ENCODE data around the gene RELN.

Gene RELN

DNA sequence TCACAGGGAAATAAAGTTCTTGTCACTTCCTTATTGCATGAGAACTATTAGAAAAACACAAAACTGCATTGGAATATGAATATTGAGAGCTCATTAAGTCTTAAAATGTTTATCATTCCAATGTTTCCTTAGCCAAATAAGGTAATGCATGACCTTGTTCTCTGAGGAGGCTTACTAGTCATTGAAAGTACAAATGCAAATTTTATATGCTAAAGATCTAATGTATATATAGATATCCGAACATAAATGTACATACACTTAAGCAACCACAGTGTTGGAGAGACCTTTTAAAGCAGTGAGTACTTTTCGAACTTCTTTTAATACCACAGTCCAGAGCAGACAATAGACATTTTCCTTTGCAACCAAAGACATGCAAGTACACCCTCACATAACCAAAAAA, 96.1 kb downstream of the RELN start:
- no peak for DNase-seq (ENCODE audit: low read depth)

DNA sequence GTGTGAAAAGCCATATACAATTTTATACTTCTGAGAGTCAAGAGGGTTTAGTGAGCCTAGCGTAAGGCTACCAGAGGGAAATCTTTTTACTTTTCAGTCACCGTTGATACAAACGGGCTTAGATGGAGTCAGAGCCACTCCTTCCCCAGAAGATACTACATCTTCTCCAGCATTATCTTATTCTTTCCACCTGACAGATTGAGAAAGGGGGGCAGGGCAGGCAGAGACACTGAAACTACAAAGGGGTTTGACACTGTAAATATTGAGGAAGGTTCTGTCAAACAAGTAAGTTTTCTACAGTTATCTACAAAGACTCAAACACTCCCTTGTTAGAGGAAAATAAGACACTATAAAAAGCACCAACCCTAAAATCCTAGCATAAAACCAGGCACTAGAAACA, 100.0 kb downstream of the RELN start:
- DNase-seq (ENCODE audit: low read depth): no peak

DNA sequence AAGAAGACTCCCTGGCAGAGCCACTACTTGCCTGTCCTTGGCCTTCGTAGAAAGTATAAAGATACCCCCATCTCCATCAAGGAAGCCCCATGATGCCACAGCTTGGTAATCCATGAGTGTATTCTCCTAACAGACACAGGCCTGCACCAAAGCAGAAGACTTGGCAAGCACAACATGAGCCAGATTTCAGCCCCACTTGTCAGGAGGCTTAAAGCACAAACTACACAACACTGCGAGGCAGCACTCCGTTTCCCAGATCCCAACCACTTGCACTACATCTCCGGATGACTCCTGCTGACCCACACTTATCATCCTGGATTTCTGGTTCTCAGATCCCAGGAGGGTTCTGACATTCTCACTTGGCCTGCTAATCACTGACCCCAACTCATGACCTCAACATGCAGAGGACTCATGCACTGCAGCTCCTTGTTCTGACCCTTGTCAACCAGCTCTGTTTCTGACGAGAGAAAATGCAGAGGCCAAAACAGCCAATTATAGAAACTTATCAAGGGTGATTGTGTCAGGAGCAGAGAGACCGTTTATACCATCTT, 100.8 kb downstream of the RELN start:
- DNase-seq (ENCODE audit: low read depth): no peak

DNA sequence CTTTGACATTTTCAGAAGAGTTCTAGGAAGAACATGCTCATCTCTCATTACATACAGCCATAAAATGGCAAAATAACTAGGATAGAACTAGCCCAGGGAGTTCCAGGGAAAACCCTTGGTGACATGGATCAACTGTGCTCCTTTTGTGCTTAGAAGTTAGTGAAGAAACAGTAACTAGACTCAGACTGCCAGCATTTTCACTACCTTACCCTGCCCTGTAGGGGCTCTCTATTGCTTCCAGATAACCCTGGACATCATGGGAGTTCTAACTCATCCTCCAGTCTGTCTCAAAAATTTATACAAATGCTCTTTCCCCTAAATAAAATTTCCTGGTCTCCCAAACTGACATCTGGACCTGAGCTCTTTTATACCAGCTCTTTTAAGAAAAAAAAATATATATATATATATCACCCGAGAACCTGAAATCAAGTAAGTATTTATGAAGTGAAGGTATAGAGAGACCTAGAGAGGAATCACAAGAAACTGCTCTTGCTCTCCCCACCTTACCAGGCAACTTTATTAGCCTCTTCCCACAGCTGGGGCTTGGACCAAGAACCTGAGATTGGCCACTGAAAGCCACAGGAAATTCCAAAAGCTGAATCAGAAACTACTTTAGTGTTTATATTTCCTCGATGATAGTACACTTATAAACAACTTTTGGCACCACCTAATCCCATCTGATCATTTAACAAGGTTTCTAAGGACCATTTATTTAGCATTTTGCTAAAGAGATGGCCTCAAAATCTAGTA, 101.4 kb downstream of the RELN start:
- DNase-seq (ENCODE audit: low read depth): no peak

DNA sequence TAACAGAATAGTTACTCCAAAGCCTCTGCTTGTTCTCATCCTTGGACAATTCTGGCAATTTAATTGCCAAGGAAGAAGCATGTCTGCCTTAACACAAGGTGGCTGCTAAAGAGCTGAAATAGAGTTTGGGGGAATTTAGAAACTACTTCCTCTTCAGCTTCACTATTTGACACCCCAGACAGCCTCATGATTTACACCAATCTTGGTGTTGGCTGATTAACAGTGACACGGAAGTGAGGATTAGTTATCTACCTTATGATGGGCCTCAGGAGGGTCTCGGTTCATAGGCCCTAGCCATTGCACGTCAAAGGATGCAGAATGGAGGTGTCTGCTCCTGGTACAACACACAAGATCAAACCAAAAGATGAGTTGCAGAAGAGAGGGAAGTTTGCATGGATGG, 102.4 kb downstream of the RELN start:
- DNase-seq (ENCODE audit: low read depth): no peak

DNA sequence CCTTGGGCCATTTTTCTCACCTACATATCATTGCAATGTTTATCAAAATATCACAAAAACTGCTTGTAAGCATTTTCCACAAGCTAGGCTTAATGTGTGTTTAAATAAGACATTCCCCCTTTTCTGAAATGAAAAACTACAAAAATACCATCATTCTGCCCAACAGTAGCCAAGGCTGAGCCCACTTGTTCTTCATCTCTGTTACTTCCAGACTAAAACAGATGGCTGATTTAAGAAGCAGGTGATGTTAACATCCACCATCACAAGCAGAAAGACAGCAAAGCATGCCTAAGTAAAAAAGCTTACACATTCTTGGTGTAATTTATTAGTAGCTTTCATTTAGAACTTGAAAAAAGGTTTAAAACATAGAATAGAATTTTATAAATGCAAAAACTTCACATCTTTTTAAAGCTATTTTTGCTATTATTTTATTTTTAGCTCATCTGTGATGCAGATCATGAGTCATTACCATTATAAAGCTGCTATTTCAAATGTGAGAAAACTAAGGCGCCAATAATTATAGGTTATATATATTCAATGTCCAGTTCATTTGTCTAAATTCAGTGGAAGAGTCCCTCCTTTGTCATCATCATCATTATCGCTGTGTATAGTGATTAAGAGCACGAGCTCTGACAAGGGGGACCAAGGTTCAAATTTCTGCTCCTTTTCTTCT, 109.4 kb downstream of the RELN start:
- DNase-seq (ENCODE audit: low read depth): no peak

DNA sequence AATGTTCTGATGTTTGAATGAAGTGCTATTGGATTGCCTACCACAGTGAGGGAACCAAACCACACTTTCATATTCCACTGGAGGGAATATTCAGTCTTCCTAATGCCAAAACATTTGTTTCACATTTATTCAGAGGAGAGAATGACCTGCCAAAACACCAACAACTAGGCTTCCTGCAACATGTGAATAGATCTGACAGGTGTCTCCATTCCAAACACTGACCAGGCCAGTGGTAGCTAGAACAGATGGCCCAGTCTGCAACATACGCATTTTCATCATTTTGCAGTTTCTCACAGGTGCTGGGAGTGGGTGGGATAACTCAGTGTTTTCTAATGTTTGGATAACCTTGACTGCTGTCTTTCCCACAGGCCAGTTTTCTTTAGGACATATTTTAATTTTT, 110.0 kb downstream of the RELN start:
- no peak for DNase-seq (ENCODE audit: low read depth)

DNA sequence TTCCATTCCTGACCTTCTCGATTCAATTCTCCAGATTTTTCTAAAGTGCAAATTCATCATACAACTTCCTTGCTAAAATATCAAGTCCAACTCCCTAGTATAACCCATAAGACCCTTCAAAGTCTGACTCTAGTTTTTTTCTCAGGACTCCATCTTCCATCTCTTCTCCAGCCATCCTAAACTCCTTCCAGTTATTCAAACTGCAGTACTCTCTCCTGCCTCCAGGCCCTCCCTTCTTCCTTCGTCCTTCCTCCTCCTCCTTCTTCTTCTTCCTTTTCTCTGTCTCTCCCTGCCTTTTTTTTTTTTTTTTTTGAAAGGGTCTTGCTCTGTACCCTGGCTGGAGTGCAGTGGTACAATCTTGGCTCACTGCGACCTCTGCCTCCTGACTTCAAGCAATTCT, 111.9 kb downstream of the RELN start:
- DNase-seq (ENCODE audit: low read depth): no peak

DNA sequence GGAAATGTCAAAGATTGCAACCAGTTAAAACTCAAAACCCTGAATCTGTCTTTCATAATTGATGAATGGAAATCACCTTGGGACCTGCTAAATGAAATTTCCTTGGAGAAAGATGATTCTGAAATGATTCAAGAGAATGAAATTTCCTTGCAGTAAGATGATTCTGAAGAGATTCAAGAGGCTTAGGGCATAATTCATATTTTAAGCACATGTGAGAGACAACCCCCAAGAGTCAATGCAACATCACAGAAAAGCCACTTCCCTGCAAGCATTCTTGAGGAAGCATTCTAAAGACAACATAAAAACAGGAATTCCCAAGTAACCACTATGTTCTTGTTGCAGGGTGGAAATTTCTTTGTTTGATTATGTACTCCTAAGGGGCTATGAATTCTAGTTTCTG, 113.7 kb downstream of the RELN start:
- DNase-seq (ENCODE audit: low read depth): no peak

DNA sequence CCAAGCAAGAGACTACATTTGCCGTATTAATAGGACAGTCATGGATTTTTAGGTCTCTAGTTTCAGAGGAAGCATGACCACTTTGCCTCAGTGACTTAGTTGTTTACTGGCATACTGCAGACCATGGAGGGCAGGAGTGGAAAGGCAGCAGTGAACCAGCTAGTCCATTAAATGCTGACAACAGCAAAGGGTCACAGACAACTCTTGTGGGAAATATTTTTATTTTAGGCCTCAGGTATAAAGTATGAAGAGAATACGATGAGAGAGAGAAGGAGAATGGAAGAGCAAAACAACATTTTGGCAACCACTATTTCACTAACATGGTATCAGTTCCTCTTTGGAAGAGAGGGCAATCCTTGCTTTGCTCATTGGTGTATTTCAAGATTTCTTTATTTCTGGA, 118.0 kb downstream of the RELN start:
- DNase-seq (ENCODE audit: low read depth): no peak

DNA sequence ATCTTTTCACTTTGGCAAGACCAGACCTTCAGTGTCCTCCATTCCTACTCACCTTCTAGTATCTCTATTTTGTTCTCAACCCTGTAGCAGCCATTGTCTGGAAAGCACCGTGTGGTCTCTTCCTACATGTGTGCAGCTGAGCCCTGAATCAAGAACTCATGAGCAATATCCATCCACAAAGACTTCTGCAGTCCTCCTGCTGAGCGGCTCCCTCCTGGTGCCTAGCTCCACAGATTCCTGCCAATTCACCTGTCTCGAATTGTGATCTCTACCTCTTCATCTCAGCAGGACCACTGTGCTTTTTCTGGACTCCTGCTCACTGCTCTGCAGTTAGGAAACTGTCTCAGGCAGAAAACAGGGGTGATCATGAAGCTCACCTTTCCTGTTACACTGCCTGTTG, 118.8 kb downstream of the RELN start:
- no peak for DNase-seq (ENCODE audit: low read depth)

DNA sequence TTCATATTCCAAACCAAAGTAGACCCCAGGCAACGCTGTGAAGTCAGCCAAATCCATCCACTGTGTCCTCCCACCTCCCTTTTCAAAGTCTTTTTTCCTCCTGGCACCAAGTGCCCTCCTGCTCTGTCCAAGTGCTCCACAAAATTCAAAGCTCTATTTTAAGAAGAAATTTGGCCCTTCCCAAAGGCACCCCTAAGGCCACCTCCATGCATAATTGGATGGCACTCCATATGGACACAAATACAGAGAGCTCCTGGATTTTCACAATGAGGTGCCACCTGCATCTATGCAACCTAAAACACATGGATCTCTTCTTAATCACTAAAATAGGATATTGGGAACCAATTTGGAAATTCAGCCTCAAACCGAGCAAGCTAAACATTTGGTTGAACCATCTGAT, 121.6 kb downstream of the RELN start:
- no peak for DNase-seq (ENCODE audit: low read depth)

DNA sequence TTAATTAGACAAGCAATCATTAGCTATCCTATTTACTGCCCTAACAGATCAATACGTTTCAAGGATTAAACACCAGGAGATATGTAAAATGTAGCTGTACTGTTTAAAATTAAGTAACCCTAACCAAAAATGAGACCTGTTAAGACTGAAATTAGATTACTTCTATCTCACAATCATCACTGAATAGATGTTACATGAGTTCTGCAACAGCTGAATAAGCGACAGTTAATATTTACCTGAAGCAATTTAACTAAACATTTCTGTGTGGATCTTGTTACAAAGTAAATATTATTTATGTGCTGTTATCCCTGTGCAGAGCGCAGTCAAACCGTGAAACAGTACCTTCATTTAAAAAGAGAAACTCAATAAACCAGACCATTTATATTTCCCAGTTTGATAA, 122.5 kb downstream of the RELN start:
- DNase-seq (ENCODE audit: low read depth): no peak

DNA sequence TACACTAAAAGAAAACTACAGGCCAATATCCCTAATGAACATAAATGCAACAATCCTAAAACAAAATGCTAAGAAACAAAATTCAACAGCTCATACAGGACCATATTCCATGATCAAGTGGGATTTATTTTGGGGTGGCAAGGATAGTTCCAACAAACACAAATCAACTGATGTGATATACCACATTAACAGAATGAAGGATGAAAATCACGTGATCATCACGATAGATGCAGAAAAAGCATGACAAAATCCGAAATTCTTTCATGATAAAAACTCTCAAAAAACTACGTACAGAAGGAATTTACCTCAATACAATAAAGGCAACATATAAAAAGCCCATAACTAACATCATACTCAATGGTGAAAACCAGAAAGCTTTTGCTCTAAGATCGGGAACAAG, 124.0 kb downstream of the RELN start:
- DNase-seq (ENCODE audit: low read depth): no peak

DNA sequence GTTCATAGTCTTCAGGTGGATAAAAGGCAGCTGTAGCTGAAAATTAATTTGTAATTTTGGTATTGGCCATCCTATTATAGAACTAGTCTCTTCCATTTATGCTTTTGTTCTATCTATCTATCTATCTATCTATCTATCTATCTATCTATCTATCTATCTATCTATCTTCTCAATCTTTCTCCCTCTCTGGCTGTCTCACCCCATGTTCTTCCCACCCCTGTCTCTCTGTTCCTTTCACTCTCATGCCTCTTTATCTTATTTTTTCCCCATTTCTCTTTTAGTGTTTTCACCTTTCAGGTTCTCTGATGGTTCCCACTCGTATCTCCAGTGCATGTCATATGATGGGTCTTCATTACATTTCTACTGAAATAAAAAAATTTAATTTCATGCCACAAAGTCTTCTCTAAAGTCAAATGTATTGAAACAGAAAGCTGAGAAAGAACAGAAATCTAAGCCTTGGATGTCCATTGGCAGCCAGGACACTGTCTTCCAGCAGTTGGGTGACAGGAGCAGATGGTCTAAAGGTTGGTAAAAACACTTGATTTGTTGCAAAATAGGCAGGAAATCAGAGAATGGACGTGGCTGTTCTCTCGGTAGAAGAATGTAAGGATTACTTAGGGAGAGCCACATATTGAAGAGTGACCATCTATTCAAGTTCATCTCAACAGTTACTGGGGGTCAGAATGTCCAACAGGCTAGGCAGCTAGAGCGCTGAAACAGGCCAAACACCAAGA, 127.0 kb downstream of the RELN start:
- no peak for DNase-seq (ENCODE audit: low read depth)

DNA sequence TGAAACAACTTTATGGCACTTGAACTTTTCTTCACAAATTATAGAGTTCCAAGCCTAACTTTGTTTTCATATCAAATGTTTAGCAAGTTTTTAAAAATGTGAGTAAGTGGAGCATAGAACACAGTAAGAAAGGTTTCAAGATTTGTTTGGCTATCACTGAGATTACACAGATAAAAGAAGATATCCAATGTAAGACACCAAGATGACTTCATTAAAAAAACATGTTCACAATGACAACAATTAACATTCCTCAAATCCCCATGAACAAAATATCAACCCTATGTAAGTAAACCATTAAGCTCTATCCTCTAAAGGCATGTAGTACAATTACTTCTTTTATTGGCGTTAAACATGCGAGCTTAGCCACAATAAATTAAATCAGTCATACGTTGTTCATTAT, 129.7 kb downstream of the RELN start:
- no peak for DNase-seq (ENCODE audit: low read depth)

DNA sequence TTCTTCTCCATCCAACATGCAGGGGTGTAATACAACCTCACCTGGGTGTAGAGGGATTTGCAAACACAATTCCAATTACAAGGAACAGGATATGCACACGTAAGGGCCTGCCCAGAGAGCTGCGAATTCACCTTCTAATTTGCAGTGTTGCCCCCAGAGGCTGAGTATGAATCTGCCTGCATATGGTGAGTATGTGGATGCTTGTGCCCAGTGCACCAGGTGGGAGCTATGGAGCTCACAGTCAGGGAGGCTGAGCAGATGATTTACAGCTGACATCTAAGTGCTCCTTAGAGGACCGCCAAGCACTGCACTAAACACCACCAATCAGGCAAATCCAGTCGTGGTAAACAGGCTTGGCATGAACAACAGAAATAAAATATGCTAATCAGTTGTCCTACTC, 132.0 kb downstream of the RELN start:
- DNase-seq (ENCODE audit: low read depth): no peak

DNA sequence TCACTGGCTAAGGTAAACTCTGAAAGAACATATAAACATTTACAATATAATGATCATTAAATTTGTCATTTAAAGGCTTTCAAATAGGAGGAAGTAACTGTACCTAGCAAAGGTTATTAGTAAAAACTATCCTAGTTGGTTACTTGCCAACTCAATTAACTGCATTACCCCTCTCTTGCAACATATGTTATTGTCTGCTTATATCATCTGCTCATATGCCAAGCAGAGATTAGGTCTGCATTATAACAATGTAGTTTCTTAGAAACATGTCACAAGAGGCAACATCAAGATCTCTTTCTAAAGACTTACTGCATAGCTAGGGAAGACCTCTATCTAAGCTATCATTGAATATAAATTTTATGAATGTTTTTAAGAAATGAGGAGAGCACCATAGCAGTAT, 132.5 kb downstream of the RELN start:
- no peak for DNase-seq (ENCODE audit: low read depth)

DNA sequence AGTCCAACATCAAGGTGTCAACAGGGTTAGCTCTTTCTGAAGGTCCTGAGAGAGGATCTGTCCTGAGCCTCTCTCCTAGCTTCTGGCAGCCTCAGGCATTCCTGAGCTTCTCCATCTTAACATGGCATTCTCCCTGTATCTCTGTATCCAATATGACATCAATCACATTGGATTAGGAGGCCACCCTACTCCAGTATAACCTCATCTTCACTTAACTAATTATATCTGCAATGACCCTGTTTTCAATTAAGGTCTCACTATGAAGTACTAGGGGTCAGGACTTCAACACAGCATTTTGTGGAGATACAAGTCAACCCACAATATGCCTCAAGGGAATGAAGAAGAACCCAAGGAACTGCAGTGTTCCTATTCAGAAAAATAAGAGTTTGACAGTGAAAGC, 133.8 kb downstream of the RELN start:
- no peak for DNase-seq (ENCODE audit: low read depth)

DNA sequence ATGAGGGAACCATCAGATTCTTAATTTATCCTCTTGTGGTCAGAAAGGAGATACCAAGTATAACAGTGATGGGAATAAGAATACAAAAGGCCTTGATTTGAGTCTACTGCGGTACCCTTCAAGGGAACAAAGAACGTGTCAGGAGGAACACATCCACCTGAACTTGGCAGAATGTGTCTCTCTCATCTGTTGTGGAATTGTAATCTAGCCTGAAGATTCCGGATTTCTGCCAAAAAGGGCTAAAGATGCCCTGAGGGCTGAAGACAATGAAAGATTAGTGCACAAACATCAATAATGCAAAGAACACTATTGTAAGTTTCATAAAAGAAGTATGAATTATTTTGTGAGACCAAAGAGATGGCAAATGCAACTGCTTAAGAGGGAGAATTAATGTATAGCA, 134.8 kb downstream of the RELN start:
- DNase-seq (ENCODE audit: low read depth): no peak

DNA sequence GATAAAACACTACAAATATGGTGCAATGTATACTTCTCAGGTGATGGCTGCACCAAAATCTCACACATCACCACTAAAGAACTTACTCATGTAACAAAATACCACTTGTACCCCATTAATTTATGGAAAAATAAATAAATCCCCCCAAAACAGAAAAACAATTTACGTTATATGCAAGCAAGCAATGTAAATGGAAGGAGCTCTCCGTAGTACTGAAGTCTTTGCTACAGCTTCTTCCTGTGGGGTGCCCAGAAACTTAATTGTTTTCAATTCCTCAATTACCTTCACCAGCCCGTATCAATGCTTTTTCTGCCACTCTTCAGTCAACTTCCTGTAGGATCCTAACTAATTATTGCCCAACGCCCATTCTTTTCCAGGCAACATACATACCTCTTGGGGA, 138.1 kb downstream of the RELN start:
- no peak for DNase-seq (ENCODE audit: low read depth)

DNA sequence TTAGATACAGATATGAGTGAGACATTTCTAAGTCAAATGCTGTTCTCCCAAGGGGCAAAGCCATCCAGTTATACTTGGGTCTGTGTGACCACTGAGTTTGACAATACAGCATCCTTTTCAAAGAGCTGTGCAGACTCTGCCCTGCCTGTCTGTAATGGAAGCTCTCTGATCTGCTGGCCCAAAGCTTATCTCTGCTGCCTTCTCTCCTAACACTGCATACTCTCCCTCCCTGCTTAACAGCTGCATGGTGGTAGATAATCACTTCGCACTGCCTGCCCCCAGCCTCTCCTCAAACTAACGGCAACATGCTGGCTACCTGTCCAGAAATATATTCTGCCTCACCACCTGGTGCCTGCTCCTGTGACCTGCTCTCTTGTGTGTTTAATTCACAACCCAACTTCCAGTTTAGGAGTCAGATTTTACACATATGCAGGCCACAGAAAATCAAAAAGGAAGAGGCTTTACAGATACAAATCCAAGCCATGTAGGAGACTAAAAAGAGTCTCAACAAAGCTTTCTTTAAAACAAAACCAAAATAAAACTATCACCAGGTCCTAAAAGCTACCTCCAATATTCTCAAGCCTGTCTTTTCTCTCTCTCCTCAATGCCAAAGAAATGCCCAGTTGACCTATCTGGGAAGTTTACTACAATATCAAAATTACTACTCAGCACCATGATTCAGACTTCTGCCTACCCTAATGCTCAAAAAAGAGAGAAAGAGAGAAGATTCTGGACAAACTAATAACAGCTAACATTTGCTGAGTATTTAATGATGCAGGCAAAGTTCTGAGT, 145.6 kb downstream of the RELN start:
- DNase-seq (ENCODE audit: low read depth): no peak

Measured in activated T-helper 1 cell treated with Interleukin-2 at 50 U/mL for 16 hours (primary cell).